ENCODE data around the gene GPBAR1. TPM values are rescaled to one million over a fixed set of nuclear protein-coding genes. Genes with fewer than 3 reads are reported as not detected.

GPBAR1 gene
- total and polyA plus RNA-seq, 4 donors: 0.42 to 2.7 (median 1.8) TPM

DNA sequence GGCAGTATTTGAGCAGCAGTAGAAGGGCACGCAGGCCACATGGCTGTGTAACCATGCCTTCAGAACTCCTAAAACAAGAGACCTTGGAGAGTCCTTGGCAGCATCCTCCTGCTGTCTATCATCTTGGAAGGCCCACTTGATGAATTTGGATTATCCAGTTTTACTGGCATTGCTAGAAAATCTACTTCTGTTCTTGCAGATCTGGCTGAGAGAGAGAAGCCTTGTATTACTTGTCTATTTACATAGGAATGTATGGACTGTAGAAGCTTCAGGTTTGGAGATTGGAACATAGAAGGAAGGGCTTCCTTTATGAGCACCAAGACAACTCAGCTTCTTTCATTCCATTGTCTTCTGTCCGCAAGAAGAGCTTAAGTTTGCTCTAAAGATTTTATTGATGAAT, 16.1 kb upstream of the GPBAR1 start:
- no peak for DNase-seq (ENCODE audit: low spot score)
- H3K9ac ChIP-seq (ENCODE audit: low read depth in 1 of 2, low read length in 2 of 2): no peak overlapping the region
- TF ChIP-seq RXRA (IDR thresholded peaks at IDR 0.05): no peak
- TF ChIP-seq EGR1 (IDR thresholded peaks at IDR 0.05; ENCODE audit: low read depth in 2 of 2): no peak
- no peak for TF ChIP-seq TAF1 (conservative IDR thresholded peaks at IDR 0.05)
- TF ChIP-seq FOXA1 (IDR thresholded peaks at IDR 0.05): no peak
- TF ChIP-seq REST (IDR thresholded peaks at IDR 0.05): no peak
- TF ChIP-seq NR2F2 (IDR thresholded peaks at IDR 0.05): no peak
- no peak for TF ChIP-seq HNF4A (conservative IDR thresholded peaks at IDR 0.05)
- no peak overlapping the region for H3K27ac ChIP-seq (ENCODE audit: low read depth in 1 of 2, low read length in 2 of 2)
- H3K36me3 ChIP-seq (ENCODE audit: control insufficient read depth in 4 of 4, insufficient read depth in 3 of 4, low read depth in 1 of 4, low read length in 3 of 4): peaks cover 6 to 67% (median 58%) of the 10 kb centered on the region in 4 donors
- no peaks in the 10 kb centered on the region for H3K9me3 ChIP-seq (ENCODE audit: control insufficient read depth in 4 of 4, low read length in 3 of 4)
- H3K4me3 ChIP-seq (ENCODE audit: low read depth in 1 of 3, low read length in 3 of 3): no peak overlapping the region
- H3K4me1 ChIP-seq (ENCODE audit: control insufficient read depth in 4 of 4, insufficient read depth in 4 of 4, low read length in 3 of 4): no peaks in the 10 kb centered on the region
- WGBS: 97% methylated on average over 2 of the region's 2 CpGs
- no peaks in the 10 kb centered on the region for H3K27me3 ChIP-seq (ENCODE audit: control insufficient read depth in 4 of 4, insufficient read depth in 4 of 4, low read length in 3 of 4)

GRCh38 chr2:218245214-218245613, 15.6 kb upstream of the GPBAR1 start:
- Histone ChIP-seq H3K27me3 (ENCODE audit: control insufficient read depth in 4 of 4, insufficient read depth in 4 of 4, low read length in 3 of 4) (no peaks in the 10 kb centered on the region), H3K36me3 (ENCODE audit: control insufficient read depth in 4 of 4, insufficient read depth in 3 of 4, low read depth in 1 of 4, low read length in 3 of 4) (peaks cover 8 to 69% (median 62%) of the 10 kb centered on the region in 4 donors), H3K4me1 (ENCODE audit: control insufficient read depth in 4 of 4, insufficient read depth in 4 of 4, low read length in 3 of 4) (no peaks in the 10 kb centered on the region), H3K9me3 (ENCODE audit: control insufficient read depth in 4 of 4, low read length in 3 of 4) (no peaks in the 10 kb centered on the region), H3K9ac (ENCODE audit: low read depth in 1 of 2, low read length in 2 of 2) (no peak overlapping the region), H3K27ac (ENCODE audit: low read depth in 1 of 2, low read length in 2 of 2) (no peak overlapping the region), H3K4me3 (ENCODE audit: low read depth in 1 of 3, low read length in 3 of 3) (no peak overlapping the region)
- no peak for DNase-seq (ENCODE audit: low spot score)
- WGBS: 73% methylated on average over 5 of the region's 5 CpGs
- TF ChIP-seq ZBTB33 (IDR thresholded peaks at IDR 0.05) (no peak), SP1 (IDR thresholded peaks at IDR 0.05) (no peak), GABPA (IDR thresholded peaks at IDR 0.05 in 1 of 2, conservative IDR thresholded peaks at IDR 0.05 in 1 of 2) (no peak), HNF4A (conservative IDR thresholded peaks at IDR 0.05) (no peak), FOXA1 (IDR thresholded peaks at IDR 0.05) (no peak)
- TF ChIP-seq, protein P1, sequence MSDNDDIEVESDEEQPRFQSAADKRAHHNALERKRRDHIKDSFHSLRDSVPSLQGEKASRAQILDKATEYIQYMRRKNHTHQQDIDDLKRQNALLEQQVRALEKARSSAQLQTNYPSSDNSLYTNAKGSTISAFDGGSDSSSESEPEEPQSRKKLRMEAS (IDR thresholded peaks at IDR 0.05): no peak

DNA sequence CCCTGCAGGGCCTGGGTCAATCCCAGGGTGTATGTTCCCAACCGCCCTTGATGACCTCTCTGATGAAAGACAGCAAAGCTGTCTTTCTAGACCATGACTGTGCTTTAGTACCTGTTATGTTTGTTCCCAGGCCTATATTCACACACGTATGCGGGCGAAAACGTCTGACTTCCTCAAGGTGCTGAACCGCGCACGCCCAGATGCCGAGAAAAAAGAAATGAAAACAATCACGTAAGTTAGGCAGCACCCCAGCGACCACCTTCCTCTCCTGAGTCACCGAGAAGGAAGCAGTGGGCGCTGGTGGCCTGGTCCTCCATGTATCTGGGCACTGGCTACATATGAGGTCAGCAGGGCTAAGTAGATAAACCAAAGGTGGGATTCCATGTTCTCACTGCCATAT, 11.1 kb upstream of the GPBAR1 start:
- Histone ChIP-seq H3K27me3 (ENCODE audit: control insufficient read depth in 4 of 4, insufficient read depth in 4 of 4, low read length in 3 of 4) (no peaks in the 10 kb centered on the region), H3K4me3 (ENCODE audit: low read depth in 1 of 3, low read length in 3 of 3) (no peak overlapping the region), H3K36me3 (ENCODE audit: control insufficient read depth in 4 of 4, insufficient read depth in 3 of 4, low read depth in 1 of 4, low read length in 3 of 4) (peaks cover 18 to 89% (median 70%) of the 10 kb centered on the region in 4 donors), H3K9me3 (ENCODE audit: control insufficient read depth in 4 of 4, low read length in 3 of 4) (no peaks in the 10 kb centered on the region), H3K9ac (ENCODE audit: low read depth in 1 of 2, low read length in 2 of 2) (no peak overlapping the region), H3K27ac (ENCODE audit: low read depth in 1 of 2, low read length in 2 of 2) (no peak overlapping the region), H3K4me1 (ENCODE audit: control insufficient read depth in 4 of 4, insufficient read depth in 4 of 4, low read length in 3 of 4) (no peaks in the 10 kb centered on the region)
- no peak for DNase-seq (ENCODE audit: low spot score)
- 94% methylated on average over 13 of the region's 13 CpGs for WGBS
- no peak for TF ChIP-seq FOXA1 (IDR thresholded peaks at IDR 0.05)
- TF ChIP-seq SP1 (IDR thresholded peaks at IDR 0.05): no peak
- TF ChIP-seq, protein P1 (IDR thresholded peaks at IDR 0.05): no peak
- no peak for TF ChIP-seq REST (IDR thresholded peaks at IDR 0.05)
- TF ChIP-seq HNF4A (conservative IDR thresholded peaks at IDR 0.05): no peak
- no peak for TF ChIP-seq RXRA (IDR thresholded peaks at IDR 0.05)
- no peak for TF ChIP-seq YY1 (IDR thresholded peaks at IDR 0.05)
- no peak for TF ChIP-seq ZBTB33 (IDR thresholded peaks at IDR 0.05)
- no peak for TF ChIP-seq EGR1 (IDR thresholded peaks at IDR 0.05; ENCODE audit: low read depth in 2 of 2)
- TF ChIP-seq, protein P2, sequence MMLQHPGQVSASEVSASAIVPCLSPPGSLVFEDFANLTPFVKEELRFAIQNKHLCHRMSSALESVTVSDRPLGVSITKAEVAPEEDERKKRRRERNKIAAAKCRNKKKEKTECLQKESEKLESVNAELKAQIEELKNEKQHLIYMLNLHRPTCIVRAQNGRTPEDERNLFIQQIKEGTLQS (IDR thresholded peaks at IDR 0.05): no peak

Data from liver (tissue), 9 donors.